Fibroblast of mammary gland (primary cell): Measurements from ENCODE around the gene GUCY1A1.
A peak's percentile ranks its signal among the peaks of the same experiment; 100 is the strongest.
"Not testable (repeated sequence)": the region's sequence is repeated elsewhere in the genome, so short reads cannot be mapped to it uniquely, and the experiment has no call there.

Source experiments
- DNase-seq: peaks from one replicate; pipeline ENCODE4 v3.0.0-alpha.2; 2010; ENCODE audit warnings: low read depth
- H3K4me3 ChIP-seq: 2 replicates; pipeline ENCODE4 v1.5.1; 2011; ENCODE audit warnings: low read depth, mild to moderate bottlenecking, low read length, moderate library complexity; ENCODE audit not compliant: control insufficient read depth
- CTCF ChIP-seq: conservative IDR thresholded peaks from 2 replicates; pipeline ENCODE4 v1.5.1; 2011; ENCODE audit warnings: low read depth, low read length, inconsistent platforms; ENCODE audit not compliant: control insufficient read depth, insufficient read depth

Gene GUCY1A1

GRCh38 chr4:155643087-155643486 lies 23.6 kb upstream of the GUCY1A1 start:
- H3K4me3 ChIP-seq = no peak overlapping the region
- TF ChIP-seq CTCF = no peak
- no peak for DNase-seq

- DNase-seq = no peak
- TF ChIP-seq CTCF = no peak
- H3K4me3 ChIP-seq = no peak overlapping the region
These were observed 20.6 kb upstream of the GUCY1A1 start for GRCh38 chr4:155646001-155646400.

- DNase-seq, H3K4me3 ChIP-seq: not testable (repeated sequence)
These were observed 15.9 kb upstream of the GUCY1A1 start for GRCh38 chr4:155650785-155651184.

GRCh38 chr4:155653052-155653451 lies 13.6 kb upstream of the GUCY1A1 start:
- no peak for TF ChIP-seq CTCF
- no peak overlapping the region for H3K4me3 ChIP-seq
- DNase-seq = no peak

- no peak overlapping the region for H3K4me3 ChIP-seq
- TF ChIP-seq CTCF = no peak
- DNase-seq = no peak
These were observed 10.6 kb upstream of the GUCY1A1 start for GRCh38 chr4:155656025-155656424.

- TF ChIP-seq CTCF = no peak
These were observed 9.5 kb upstream of the GUCY1A1 start for GRCh38 chr4:155657169-155657568.

GRCh38 chr4:155657985-155658680 lies 8.5 kb upstream of the GUCY1A1 start:
- no peak for DNase-seq
- no peak overlapping the region for H3K4me3 ChIP-seq
- TF ChIP-seq CTCF = no peak

More at GRCh38 chr4:155657169-155657568, 9.5 kb upstream of the GUCY1A1 start:
- peak; percentile 83 for DNase-seq
- no peak overlapping the region for H3K4me3 ChIP-seq
